Neural crest cell (in vitro differentiated cells): Measurements from ENCODE around the gene LAMC3. TPM values are rescaled to one million over a fixed set of nuclear protein-coding genes. Genes with fewer than 3 reads are reported as not detected.

ENCODE experiments used
- DNase-seq: peaks from one replicate; pipeline ENCODE4 v3.0.0; 2021; ENCODE audit warnings: low read depth, mixed read lengths, low spot score
- H3K27ac Mint-ChIP-seq: one replicate; pipeline ENCODE4 v1.8.0; 2021; ENCODE audit warnings: mild to moderate bottlenecking, mixed read lengths; ENCODE audit not compliant: unreplicated experiment
- H3K27me3 Mint-ChIP-seq: 2 replicates; pipeline ENCODE4 v1.8.0; 2021; ENCODE audit warnings: low read depth, mild to moderate bottlenecking, mixed read lengths
- H3K36me3 Mint-ChIP-seq: 2 replicates; pipeline ENCODE4 v1.8.0; 2021; ENCODE audit warnings: low read depth, mild to moderate bottlenecking, mixed read lengths
- H3K4me1 Mint-ChIP-seq: 2 replicates; pipeline ENCODE4 v1.8.0; 2021; ENCODE audit warnings: mixed read lengths
- H3K4me3 Mint-ChIP-seq: one replicate; pipeline ENCODE4 v1.8.0; 2021; ENCODE audit warnings: mild to moderate bottlenecking, mixed read lengths
- H3K9me3 Mint-ChIP-seq: 2 replicates; pipeline ENCODE4 v1.8.0; 2021; ENCODE audit warnings: mixed read lengths
- total RNA-seq: library from RNA; stranded (reverse); gene quantifications from 2 replicates; pipeline ENCODE4 v1.2.1, GENCODE V29; 2021
- TF ChIP-seq, protein P1 (sequence below): fragments of 200-600 bp; sonication (generic); conservative IDR thresholded peaks from 2 replicates; pipeline ENCODE4 v1.5.0; 2021; ENCODE audit warnings: antibody characterized with exemption, mild to moderate bottlenecking

The LAMC3 gene
- total RNA-seq, 1 donor from 2014 or later = 4.0 TPM

GRCh38 chr9:131138676-131139075, 129.7 kb downstream of the LAMC3 start:
- Mint-ChIP-seq H3K4me1 (no peaks in the 10 kb centered on the region), H3K9me3 (no peaks in the 10 kb centered on the region), H3K36me3 (peaks cover 3% of the 10 kb centered on the region), H3K4me3 (no peak overlapping the region), H3K27ac (no peak overlapping the region), H3K27me3 (no peaks in the 10 kb centered on the region)
- DNase-seq = no peak
- TF ChIP-seq, protein P1, sequence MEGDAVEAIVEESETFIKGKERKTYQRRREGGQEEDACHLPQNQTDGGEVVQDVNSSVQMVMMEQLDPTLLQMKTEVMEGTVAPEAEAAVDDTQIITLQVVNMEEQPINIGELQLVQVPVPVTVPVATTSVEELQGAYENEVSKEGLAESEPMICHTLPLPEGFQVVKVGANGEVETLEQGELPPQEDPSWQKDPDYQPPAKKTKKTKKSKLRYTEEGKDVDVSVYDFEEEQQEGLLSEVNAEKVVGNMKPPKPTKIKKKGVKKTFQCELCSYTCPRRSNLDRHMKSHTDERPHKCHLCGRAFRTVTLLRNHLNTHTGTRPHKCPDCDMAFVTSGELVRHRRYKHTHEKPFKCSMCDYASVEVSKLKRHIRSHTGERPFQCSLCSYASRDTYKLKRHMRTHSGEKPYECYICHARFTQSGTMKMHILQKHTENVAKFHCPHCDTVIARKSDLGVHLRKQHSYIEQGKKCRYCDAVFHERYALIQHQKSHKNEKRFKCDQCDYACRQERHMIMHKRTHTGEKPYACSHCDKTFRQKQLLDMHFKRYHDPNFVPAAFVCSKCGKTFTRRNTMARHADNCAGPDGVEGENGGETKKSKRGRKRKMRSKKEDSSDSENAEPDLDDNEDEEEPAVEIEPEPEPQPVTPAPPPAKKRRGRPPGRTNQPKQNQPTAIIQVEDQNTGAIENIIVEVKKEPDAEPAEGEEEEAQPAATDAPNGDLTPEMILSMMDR = no peak

- TF ChIP-seq, protein P1 = no peak
- Mint-ChIP-seq H3K4me3 (no peak overlapping the region), H3K9me3 (no peaks in the 10 kb centered on the region), H3K36me3 (peaks cover 6% of the 10 kb centered on the region), H3K27me3 (no peaks in the 10 kb centered on the region), H3K27ac (no peak overlapping the region), H3K4me1 (no peaks in the 10 kb centered on the region)
- DNase-seq = no peak
Measured at GRCh38 chr9:131140112-131140511, 131.1 kb downstream of the LAMC3 start.

DNA sequence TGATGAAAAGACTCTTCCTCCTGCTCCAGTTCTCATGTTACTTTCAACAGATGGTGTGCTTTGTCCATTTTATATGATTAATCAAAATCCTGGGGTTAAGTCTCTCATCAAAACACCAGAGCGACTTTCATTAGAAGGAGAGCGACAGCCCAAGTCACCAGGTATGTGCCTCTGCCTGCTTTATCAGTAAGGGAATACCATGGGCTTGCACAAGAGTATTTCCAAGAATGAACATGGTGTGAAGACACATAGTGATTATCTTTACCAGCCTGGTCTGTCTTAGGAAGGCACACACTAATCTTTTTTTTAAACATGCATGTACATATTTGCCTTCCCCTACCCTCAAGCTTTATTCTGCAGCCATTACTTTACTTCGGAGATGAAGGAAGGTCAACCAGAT, 131.6 kb downstream of the LAMC3 start:
- peaks cover 6% of the 10 kb centered on the region for H3K36me3 Mint-ChIP-seq
- no peaks in the 10 kb centered on the region for H3K9me3 Mint-ChIP-seq
- no peaks in the 10 kb centered on the region for H3K27me3 Mint-ChIP-seq
- TF ChIP-seq, protein P1 = no peak
- no peak overlapping the region for H3K4me3 Mint-ChIP-seq
- no peak overlapping the region for H3K27ac Mint-ChIP-seq
- H3K4me1 Mint-ChIP-seq = no peaks in the 10 kb centered on the region
- DNase-seq = no peak

DNA sequence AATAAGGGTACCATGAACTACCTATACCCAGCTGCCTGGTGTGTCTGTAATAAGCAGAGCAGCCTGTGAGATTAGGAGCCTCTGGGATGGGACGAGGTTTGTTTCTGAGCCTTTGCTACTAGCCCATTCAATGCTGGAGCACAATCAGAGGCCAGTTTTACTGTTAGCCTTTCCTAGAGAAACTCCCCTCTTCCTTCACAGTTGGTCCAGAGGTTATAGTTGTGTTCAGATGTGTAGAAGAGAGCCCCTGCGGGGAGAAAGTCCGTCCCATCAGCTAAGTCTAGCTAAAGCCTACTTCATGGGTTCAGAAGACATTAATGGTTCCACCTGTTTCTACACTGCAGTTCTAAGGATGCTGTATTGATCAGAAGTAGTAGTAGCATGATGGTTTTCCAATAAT, 133.2 kb downstream of the LAMC3 start:
- TF ChIP-seq, protein P1 = no peak
- Mint-ChIP-seq H3K27me3 (no peaks in the 10 kb centered on the region), H3K9me3 (no peaks in the 10 kb centered on the region), H3K4me3 (no peak overlapping the region), H3K27ac (no peak overlapping the region), H3K4me1 (no peaks in the 10 kb centered on the region), H3K36me3 (peaks cover 6% of the 10 kb centered on the region)
- no peak for DNase-seq

Other genes with a start within 250 kb of the LAMC3 start
- gene ABL1, start 173.9 kb upstream of the LAMC3 start, total RNA-seq = 88.9 and 91.0 TPM in 2 replicates
- not detected in 2 replicates for gene QRFP, start 112.4 kb upstream of the LAMC3 start, total RNA-seq
- gene FIBCD1, start 69.9 kb upstream of the LAMC3 start, total RNA-seq = 0.23 and 0.45 TPM in 2 replicates
- 118 and 122 TPM in 2 replicates for gene AIF1L, start 87.4 kb downstream of the LAMC3 start, total RNA-seq
- gene NUP214, start 116.4 kb downstream of the LAMC3 start, total RNA-seq = 72.3 and 77.9 TPM in 2 replicates